ENCODE measurements around the gene VEZF1. TPM values are rescaled to one million over a fixed set of nuclear protein-coding genes. Genes with fewer than 3 reads are reported as not detected.
"Not testable (repeated sequence)": the region's sequence is repeated elsewhere in the genome, so short reads cannot be mapped to it uniquely, and the experiment has no call there.

VEZF1 gene
- total RNA-seq, 1 experiment from 2014 or later, result 77.7 TPM

DNA sequence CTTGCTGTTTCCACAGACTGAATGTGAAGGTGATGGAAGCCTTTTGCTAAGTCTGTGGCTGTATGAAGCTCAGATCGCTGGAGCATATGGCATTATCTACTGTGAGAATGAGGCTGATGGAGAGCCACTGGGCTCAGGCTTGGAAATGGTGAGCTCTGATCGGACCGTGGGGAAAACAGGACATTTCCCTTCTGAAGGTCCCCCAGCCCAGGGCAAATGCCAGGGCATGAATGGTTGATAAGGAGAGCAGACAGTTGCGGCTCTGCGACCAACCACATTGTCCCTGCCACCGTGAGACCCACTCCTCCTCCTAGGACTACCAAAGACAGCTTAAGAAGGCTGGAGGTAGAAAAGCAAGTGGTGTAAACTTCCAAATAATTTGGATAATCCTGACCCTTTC is 28.1 kb downstream of the VEZF1 start:
- intact Hi-C loops (cut with micrococcal nuclease; ENCODE audit: unreplicated experiment), result no loop called here
- H3K27ac ChIP-seq (ENCODE audit: low read depth, low read length, poor library complexity, severe bottlenecking), result no peak overlapping the region
- no peaks in the 10 kb centered on the region for H3K36me3 ChIP-seq (ENCODE audit: insufficient read depth, low read length, poor library complexity, severe bottlenecking)
- DNase-seq (ENCODE audit: low spot score), result no peak
- ChIA-PET POLR2A (ENCODE audit: low non-redundant PET) (interaction anchor here (1.0 kb wide), 1 partner anchor 86 kb away, joined by 3 read pairs; no protein-coding TSS in a partner anchor), CTCF (no interaction called here)
- BruUV-seq (replicated peaks), result no TSS peak
- no peak overlapping the region for H3K4me3 ChIP-seq (ENCODE audit: low read depth, low read length, poor library complexity, severe bottlenecking)
- H3K4me1 ChIP-seq (ENCODE audit: insufficient read depth, low read length, poor library complexity, severe bottlenecking), result peaks cover 10% of the 10 kb centered on the region
- TF ChIP-seq, protein P1, sequence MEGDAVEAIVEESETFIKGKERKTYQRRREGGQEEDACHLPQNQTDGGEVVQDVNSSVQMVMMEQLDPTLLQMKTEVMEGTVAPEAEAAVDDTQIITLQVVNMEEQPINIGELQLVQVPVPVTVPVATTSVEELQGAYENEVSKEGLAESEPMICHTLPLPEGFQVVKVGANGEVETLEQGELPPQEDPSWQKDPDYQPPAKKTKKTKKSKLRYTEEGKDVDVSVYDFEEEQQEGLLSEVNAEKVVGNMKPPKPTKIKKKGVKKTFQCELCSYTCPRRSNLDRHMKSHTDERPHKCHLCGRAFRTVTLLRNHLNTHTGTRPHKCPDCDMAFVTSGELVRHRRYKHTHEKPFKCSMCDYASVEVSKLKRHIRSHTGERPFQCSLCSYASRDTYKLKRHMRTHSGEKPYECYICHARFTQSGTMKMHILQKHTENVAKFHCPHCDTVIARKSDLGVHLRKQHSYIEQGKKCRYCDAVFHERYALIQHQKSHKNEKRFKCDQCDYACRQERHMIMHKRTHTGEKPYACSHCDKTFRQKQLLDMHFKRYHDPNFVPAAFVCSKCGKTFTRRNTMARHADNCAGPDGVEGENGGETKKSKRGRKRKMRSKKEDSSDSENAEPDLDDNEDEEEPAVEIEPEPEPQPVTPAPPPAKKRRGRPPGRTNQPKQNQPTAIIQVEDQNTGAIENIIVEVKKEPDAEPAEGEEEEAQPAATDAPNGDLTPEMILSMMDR (conservative IDR thresholded peaks at IDR 0.05; ENCODE audit: low read depth, low read length), result no peak
- no peaks in the 10 kb centered on the region for H3K27me3 ChIP-seq (replicated peaks; ENCODE audit: insufficient read depth, low read depth, low read length, poor library complexity)
- H3K9me3 ChIP-seq (ENCODE audit: low read depth, low read length, poor library complexity, severe bottlenecking), result no peaks in the 10 kb centered on the region

DNA sequence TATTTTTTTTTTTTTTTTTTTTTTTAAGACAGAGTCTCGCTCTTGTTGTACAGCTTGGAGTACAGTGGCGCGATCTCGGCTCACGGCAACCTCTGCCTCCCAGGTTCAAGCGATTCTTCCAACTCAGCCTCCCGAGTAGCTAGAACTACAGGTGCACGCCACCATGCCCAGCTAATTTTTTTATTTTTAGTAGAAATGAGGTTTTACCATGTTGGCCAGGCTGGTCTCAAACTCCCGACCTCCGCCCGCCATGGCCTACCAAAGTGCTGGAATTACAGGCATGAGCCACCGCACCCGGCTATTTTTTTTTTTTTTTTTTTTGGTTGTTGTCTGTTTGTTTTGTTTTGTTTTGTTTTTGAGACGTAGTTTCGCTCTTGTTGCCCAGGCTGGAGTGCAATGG is 29.7 kb downstream of the VEZF1 start:
- POLR2A ChIA-PET (ENCODE audit: low non-redundant PET); DNase-seq (ENCODE audit: low spot score); intact Hi-C loops (cut with micrococcal nuclease; ENCODE audit: unreplicated experiment); H3K36me3 ChIP-seq (ENCODE audit: insufficient read depth, low read length, poor library complexity, severe bottlenecking); H3K27ac ChIP-seq (ENCODE audit: low read depth, low read length, poor library complexity, severe bottlenecking); CTCF ChIA-PET; H3K27me3 ChIP-seq (replicated peaks; ENCODE audit: insufficient read depth, low read depth, low read length, poor library complexity); H3K9me3 ChIP-seq (ENCODE audit: low read depth, low read length, poor library complexity, severe bottlenecking); H3K4me3 ChIP-seq (ENCODE audit: low read depth, low read length, poor library complexity, severe bottlenecking); BruUV-seq (replicated peaks): not testable (repeated sequence)
- peaks cover 18% of the 10 kb centered on the region for H3K4me1 ChIP-seq (ENCODE audit: insufficient read depth, low read length, poor library complexity, severe bottlenecking)

GRCh38 chr17:57957886-57958285 is 30.2 kb downstream of the VEZF1 start:
- no TSS peak for BruUV-seq (replicated peaks)
- no peak for TF ChIP-seq EZH2 (IDR thresholded peaks at IDR 0.05; ENCODE audit: borderline replicate concordance, low read depth, low read length, poor library complexity, severe bottlenecking)
- TF ChIP-seq, protein P1 (conservative IDR thresholded peaks at IDR 0.05; ENCODE audit: low read depth, low read length), result no peak
- Histone ChIP-seq H3K27ac (ENCODE audit: low read depth, low read length, poor library complexity, severe bottlenecking) (no peak overlapping the region), H3K9me3 (ENCODE audit: low read depth, low read length, poor library complexity, severe bottlenecking) (no peaks in the 10 kb centered on the region), H3K4me3 (ENCODE audit: low read depth, low read length, poor library complexity, severe bottlenecking) (no peak overlapping the region), H3K36me3 (ENCODE audit: insufficient read depth, low read length, poor library complexity, severe bottlenecking) (no peaks in the 10 kb centered on the region), H3K4me1 (ENCODE audit: insufficient read depth, low read length, poor library complexity, severe bottlenecking) (peaks cover 23% of the 10 kb centered on the region), H3K27me3 (replicated peaks; ENCODE audit: insufficient read depth, low read depth, low read length, poor library complexity) (no peaks in the 10 kb centered on the region)
- intact Hi-C loops (cut with micrococcal nuclease; ENCODE audit: unreplicated experiment), result no loop called here
- ChIA-PET POLR2A (ENCODE audit: low non-redundant PET) (no interaction called here), CTCF (no interaction called here)
- DNase-seq (ENCODE audit: low spot score), result no peak

DNA sequence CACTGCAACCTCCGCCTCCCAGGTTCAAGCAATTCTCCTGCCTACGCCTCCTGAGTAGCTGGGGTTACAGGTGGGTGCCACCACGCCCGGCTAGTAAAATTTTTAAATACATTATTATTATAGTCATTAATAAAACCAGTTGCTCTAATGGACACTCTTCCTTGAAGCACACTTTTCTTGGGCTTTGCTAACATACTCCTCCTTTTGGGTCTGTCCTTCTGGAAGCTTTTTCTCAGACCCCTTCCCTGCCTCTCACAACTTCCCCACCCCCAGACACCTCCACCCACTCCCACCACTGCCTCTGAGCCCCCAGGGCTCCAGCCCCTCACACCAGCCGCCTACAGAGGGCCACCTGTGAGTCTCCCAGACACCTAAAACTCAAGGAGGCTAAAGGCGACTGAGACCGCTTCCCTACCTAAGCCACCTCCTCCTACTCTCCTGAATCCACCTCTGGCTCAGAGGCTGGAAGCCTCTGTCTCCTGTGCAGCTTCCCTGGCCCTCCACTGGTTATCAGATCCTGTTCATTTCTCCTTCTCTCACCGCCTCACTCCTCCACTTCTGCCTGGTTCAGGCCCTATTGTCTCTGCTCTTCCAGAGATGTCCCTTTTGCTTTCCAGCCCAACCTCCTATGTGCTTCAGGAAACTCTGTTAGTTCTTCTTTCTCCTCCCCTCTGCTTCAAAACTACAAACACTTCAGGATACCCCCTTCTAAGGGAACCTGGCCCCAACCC is 30.8 kb downstream of the VEZF1 start:
- intact Hi-C loops (cut with micrococcal nuclease; ENCODE audit: unreplicated experiment), result no loop called here
- no peak for DNase-seq (ENCODE audit: low spot score)
- H3K27ac ChIP-seq (ENCODE audit: low read depth, low read length, poor library complexity, severe bottlenecking), result no peak overlapping the region
- ChIA-PET POLR2A (ENCODE audit: low non-redundant PET) (no interaction called here), CTCF (no interaction called here)
- H3K36me3 ChIP-seq (ENCODE audit: insufficient read depth, low read length, poor library complexity, severe bottlenecking), result no peaks in the 10 kb centered on the region
- no peak overlapping the region for H3K4me3 ChIP-seq (ENCODE audit: low read depth, low read length, poor library complexity, severe bottlenecking)
- peaks cover 29% of the 10 kb centered on the region for H3K4me1 ChIP-seq (ENCODE audit: insufficient read depth, low read length, poor library complexity, severe bottlenecking)
- BruUV-seq (replicated peaks), result no TSS peak
- no peaks in the 10 kb centered on the region for H3K27me3 ChIP-seq (replicated peaks; ENCODE audit: insufficient read depth, low read depth, low read length, poor library complexity)
- TF ChIP-seq EZH2 (IDR thresholded peaks at IDR 0.05; ENCODE audit: borderline replicate concordance, low read depth, low read length, poor library complexity, severe bottlenecking), result no peak
- no peaks in the 10 kb centered on the region for H3K9me3 ChIP-seq (ENCODE audit: low read depth, low read length, poor library complexity, severe bottlenecking)

Data from A673 (cell line).